ENCODE results near the gene PROSER2. TPM values are rescaled to one million over a fixed set of nuclear protein-coding genes. Genes with fewer than 3 reads are reported as not detected.

PROSER2 gene
- total and polyA plus RNA-seq, 9 of the 15 experiments (the other 6 are each of a cell fraction or from before 2014, with no cell fraction given): 0.62 to 14.8 (median 2.9) TPM

DNA sequence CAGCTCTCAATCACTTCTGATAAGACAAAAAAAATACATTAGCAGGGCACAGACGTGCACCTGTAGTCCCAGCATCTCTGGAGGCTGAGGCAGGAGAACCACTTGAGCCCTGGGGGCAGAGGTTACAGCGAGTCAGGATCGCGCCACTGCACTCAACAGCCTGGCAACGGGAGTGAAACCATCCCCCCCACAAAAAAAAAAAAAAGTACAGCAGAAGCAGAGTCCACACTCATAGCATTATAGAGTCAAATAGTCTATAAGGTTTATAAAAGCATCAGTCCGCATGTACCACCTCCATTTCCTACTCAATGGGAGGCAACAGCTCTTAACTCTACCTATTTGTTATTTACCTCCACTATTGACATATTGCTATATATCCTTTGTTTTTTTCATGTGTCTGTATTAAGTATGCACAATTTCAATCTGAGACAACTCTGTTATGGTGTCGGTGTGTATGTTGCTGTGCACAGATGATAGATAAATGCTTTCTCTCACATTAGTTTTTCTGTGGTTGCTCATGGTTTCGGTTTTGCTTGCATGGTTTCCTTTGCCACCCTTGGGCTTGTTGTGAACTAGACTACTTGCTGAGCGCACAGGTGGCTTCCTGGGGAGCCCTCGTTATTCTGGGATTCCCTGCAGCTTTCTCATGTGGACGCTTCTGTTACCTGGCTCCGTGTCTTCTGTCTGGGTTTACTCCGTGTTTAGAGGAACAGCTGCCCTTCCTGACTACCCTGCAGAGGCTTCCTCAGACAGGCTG is 40.4 kb downstream of the PROSER2 start:
- 64% methylated on average over 13 of the region's 13 CpGs for WGBS (ENCODE audit: insufficient coverage, low coverage, missing lambda C conversion rate)
- H3K9me1 ChIP-seq (ENCODE audit: control insufficient read depth, insufficient read depth, low read length): no peaks in the 10 kb centered on the region
- TF ChIP-seq TSC22D4 (tag; IDR thresholded peaks at IDR 0.05) (no peak), CHD1 (IDR thresholded peaks at IDR 0.05; ENCODE audit: low read length) (no peak), ZNF583 (CRISPR knock-in tag; IDR thresholded peaks at IDR 0.05) (no peak), NR4A1 (CRISPR knock-in tag; IDR thresholded peaks at IDR 0.05) (no peak), NR4A1 (tag; IDR thresholded peaks at IDR 0.05) (no peak), MYNN (IDR thresholded peaks at IDR 0.05) (no peak), MYNN (CRISPR knock-in tag; IDR thresholded peaks at IDR 0.05) (no peak), ZNF239 (CRISPR knock-in tag; IDR thresholded peaks at IDR 0.05) (no peak), CSDE1 (IDR thresholded peaks at IDR 0.05) (no peak), NFRKB (IDR thresholded peaks at IDR 0.05; ENCODE audit: low read depth) (no peak), ZNF830 (CRISPR knock-in tag; IDR thresholded peaks at IDR 0.05) (no peak), TAF15 (IDR thresholded peaks at IDR 0.05; ENCODE audit: low read depth, low read length) (no peak), SMARCA4 (IDR thresholded peaks at IDR 0.05) (no peak)
- TF ChIP-seq, protein P1, sequence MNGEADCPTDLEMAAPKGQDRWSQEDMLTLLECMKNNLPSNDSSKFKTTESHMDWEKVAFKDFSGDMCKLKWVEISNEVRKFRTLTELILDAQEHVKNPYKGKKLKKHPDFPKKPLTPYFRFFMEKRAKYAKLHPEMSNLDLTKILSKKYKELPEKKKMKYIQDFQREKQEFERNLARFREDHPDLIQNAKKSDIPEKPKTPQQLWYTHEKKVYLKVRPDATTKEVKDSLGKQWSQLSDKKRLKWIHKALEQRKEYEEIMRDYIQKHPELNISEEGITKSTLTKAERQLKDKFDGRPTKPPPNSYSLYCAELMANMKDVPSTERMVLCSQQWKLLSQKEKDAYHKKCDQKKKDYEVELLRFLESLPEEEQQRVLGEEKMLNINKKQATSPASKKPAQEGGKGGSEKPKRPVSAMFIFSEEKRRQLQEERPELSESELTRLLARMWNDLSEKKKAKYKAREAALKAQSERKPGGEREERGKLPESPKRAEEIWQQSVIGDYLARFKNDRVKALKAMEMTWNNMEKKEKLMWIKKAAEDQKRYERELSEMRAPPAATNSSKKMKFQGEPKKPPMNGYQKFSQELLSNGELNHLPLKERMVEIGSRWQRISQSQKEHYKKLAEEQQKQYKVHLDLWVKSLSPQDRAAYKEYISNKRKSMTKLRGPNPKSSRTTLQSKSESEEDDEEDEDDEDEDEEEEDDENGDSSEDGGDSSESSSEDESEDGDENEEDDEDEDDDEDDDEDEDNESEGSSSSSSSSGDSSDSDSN (IDR thresholded peaks at IDR 0.05; ENCODE audit: borderline replicate concordance in 1 of 2, low read depth in 2 of 2, low read length in 2 of 2): no peak
- H3K27ac ChIP-seq (ENCODE audit: extremely low read depth, low read depth, low read length): no peak overlapping the region
- no peak for FAIRE-seq
- H4K20me1 ChIP-seq (replicated peaks; ENCODE audit: control insufficient read depth, insufficient read depth, low read length): no peaks in the 10 kb centered on the region
- H3K27me3 ChIP-seq (ENCODE audit: control insufficient read depth in 2 of 2, insufficient read depth in 2 of 2, low read length in 2 of 2): no peaks in the 10 kb centered on the region
- no peak overlapping the region for H2AFZ ChIP-seq (ENCODE audit: low read depth, low read length)
- ChIA-PET CTCF (ENCODE audit: low intra/inter-chr PET ratio) (no interaction called here), POLR2A (interaction anchor here (1.0 to 1.1 kb wide), 2 partner anchors 10 to 11 kb away, joined by 3 to 4 read pairs; no protein-coding TSS in a partner anchor)
- H3K4me3 ChIP-seq: no peak overlapping the region
- ATAC-seq: no peak
- no peak overlapping the region; a peak in 1 of 4 replicates for H3K9ac ChIP-seq (ENCODE audit: insufficient read depth in 1 of 2, low read depth in 2 of 2, low read length in 2 of 2)
- peaks cover 77% of the 10 kb centered on the region; the same call in 2 of the 3 replicates for H3K36me3 ChIP-seq (ENCODE audit: control insufficient read depth, insufficient read depth, low read length)
- H3K4me2 ChIP-seq (ENCODE audit: insufficient read depth, low read length): no peak overlapping the region
- H3K4me1 ChIP-seq (replicated peaks in 1 of 2; ENCODE audit: control insufficient read depth in 2 of 2, insufficient read depth in 2 of 2, low read length in 2 of 2): no peaks in the 10 kb centered on the region
- BruUV-seq (replicated peaks): no TSS peak
- in situ Hi-C loops (cut with MboI): no loop called here
- H3K9me3 ChIP-seq (replicated peaks; ENCODE audit: control insufficient read depth, insufficient read depth, low read depth, low read length): no peaks in the 10 kb centered on the region
- no peak for DNase-seq (ENCODE audit: extremely low read depth in 1 of 4, low spot score in 3 of 4)
- intact Hi-C loops (cut with micrococcal nuclease): no loop called here
- no peaks in the 10 kb centered on the region for H3K79me2 ChIP-seq (ENCODE audit: control insufficient read depth, insufficient read depth, low read length)
